Keratinocyte (primary cell): ENCODE data around the gene PRDX1.

ENCODE experiments used
- CTCF ChIP-seq, 3 experiments: IDR thresholded peaks in 1 of 3; conservative IDR thresholded peaks in 1 of 3; optimal IDR thresholded peaks in 1 of 3; 2 replicates in 2 of 3; 3 replicates in 1 of 3; pipeline versions ENCODE3 to v1.5.1; 2011; ENCODE audit warnings: low read length in 3 of 3, mild to moderate bottlenecking in 3 of 3, moderate library complexity in 2 of 3, control low read depth in 1 of 3, inconsistent platforms in 1 of 3; ENCODE audit not compliant: insufficient read depth in 2 of 3; ENCODE audit errors: extremely low read depth in 1 of 3
- EZH2 ChIP-seq: IDR thresholded peaks from one replicate; pipeline ENCODE4 v1.6.1; 2012; ENCODE audit warnings: inconsistent platforms, mild to moderate bottlenecking, low read length, moderate library complexity

GRCh38 chr1:45477646-45478045 lies 44.0 kb downstream of the PRDX1 start:
- TF ChIP-seq CTCF (optimal IDR thresholded peaks at IDR 0.05 in 1 of 3, IDR thresholded peaks at IDR 0.05 in 1 of 3, conservative IDR thresholded peaks at IDR 0.05 in 1 of 3; ENCODE audit: extremely low read depth in 1 of 3, insufficient read depth in 2 of 3, low read length in 3 of 3) (no peak), EZH2 (no peak)
